ENCODE data around the gene KIF21A.

Gene KIF21A

DNA sequence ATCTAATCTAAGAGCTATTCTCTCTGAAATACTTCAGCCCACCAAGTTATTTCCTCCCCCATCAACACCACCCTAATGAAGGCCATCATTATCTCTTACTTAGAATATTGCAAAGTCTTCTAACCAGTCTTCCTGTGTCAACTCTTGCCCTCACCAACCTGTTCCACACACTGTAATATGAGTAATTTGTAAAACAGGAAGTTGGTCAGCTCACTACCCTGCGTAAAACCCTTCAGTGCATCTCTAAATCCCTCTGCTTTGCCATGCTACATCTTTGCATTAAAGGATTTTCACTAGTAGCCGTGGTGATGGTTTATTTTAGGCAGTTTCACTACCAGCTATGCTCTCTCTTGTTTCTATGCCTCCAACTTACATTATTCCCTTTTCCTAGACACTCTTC, 70.0 kb downstream of the KIF21A start:
- Histone ChIP-seq H4K20me1 (ENCODE audit: low read depth, low read length) (no peaks in the 10 kb centered on the region), H3K27ac (ENCODE audit: low read depth, low read length) (no peak overlapping the region), H3K9me2 (replicated peaks; ENCODE audit: insufficient read depth, low read length) (no peaks in the 10 kb centered on the region), H3K79me2 (ENCODE audit: insufficient read depth, low read length) (no peaks in the 10 kb centered on the region), H3K9ac (ENCODE audit: low read length) (no peak overlapping the region), H3K4me2 (ENCODE audit: low read depth, low read length, poor library complexity, severe bottlenecking) (no peak overlapping the region), H3K4me3 (ENCODE audit: insufficient read depth, low read length, poor library complexity, severe bottlenecking) (no peak overlapping the region), H3K36me3 (ENCODE audit: low read length) (no peaks in the 10 kb centered on the region), H3K27me3 (ENCODE audit: low read length) (no peaks in the 10 kb centered on the region), H2AFZ (ENCODE audit: low read depth, low read length, severe bottlenecking) (no peak overlapping the region), H3K9me3 (ENCODE audit: insufficient read depth, low read length) (no peaks in the 10 kb centered on the region), H3F3A (ENCODE audit: insufficient read depth) (no peaks in the 10 kb centered on the region)
- TF ChIP-seq CTCF (IDR thresholded peaks at IDR 0.05; ENCODE audit: insufficient read depth, low read length, poor library complexity, severe bottlenecking) (no peak), EZH2phosphoT487 (conservative IDR thresholded peaks at IDR 0.05; ENCODE audit: low read length) (no peak)

- no peaks in the 10 kb centered on the region for H3K9me2 ChIP-seq (replicated peaks; ENCODE audit: insufficient read depth, low read length)
- no peaks in the 10 kb centered on the region for H3K27me3 ChIP-seq (ENCODE audit: low read length)
- no peak overlapping the region for H3K4me3 ChIP-seq (ENCODE audit: insufficient read depth, low read length, poor library complexity, severe bottlenecking)
- TF ChIP-seq EZH2phosphoT487 (conservative IDR thresholded peaks at IDR 0.05; ENCODE audit: low read length), result no peak
- no peak overlapping the region for H3K4me2 ChIP-seq (ENCODE audit: low read depth, low read length, poor library complexity, severe bottlenecking)
- H3K27ac ChIP-seq (ENCODE audit: low read depth, low read length), result no peak overlapping the region
- H3K9me3 ChIP-seq (ENCODE audit: insufficient read depth, low read length), result no peaks in the 10 kb centered on the region
- H3K36me3 ChIP-seq (ENCODE audit: low read length), result no peaks in the 10 kb centered on the region
- no peaks in the 10 kb centered on the region for H4K20me1 ChIP-seq (ENCODE audit: low read depth, low read length)
- H3K9ac ChIP-seq (ENCODE audit: low read length), result no peak overlapping the region
- H2AFZ ChIP-seq (ENCODE audit: low read depth, low read length, severe bottlenecking), result no peak overlapping the region
- H3F3A ChIP-seq (ENCODE audit: insufficient read depth), result no peaks in the 10 kb centered on the region
- no peaks in the 10 kb centered on the region for H3K79me2 ChIP-seq (ENCODE audit: insufficient read depth, low read length)
These were observed 70.6 kb downstream of the KIF21A start for GRCh38 chr12:39372204-39372925.

DNA sequence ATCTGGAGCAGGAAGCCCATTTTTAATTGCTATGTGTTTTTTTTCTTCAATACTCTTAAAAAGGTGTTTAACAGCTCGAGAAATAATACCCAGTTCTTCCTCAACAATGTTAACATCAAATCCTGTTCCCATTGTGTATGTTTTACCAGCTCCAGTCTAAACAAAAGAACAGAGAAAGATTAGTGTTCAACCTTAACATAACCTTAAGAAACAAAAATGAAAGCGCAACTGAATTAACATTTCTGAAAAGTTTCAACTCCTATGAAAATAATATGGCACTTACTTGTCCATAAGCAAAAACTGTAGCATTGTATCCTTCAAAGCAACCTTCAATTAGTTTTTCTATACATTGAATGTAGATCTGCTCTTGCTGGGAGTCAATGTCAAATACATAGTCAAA, 73.2 kb downstream of the KIF21A start:
- Histone ChIP-seq H3K4me2 (ENCODE audit: low read depth, low read length, poor library complexity, severe bottlenecking) (no peak overlapping the region), H3K9me3 (ENCODE audit: insufficient read depth, low read length) (no peaks in the 10 kb centered on the region), H3F3A (ENCODE audit: insufficient read depth) (no peaks in the 10 kb centered on the region), H3K9me2 (replicated peaks; ENCODE audit: insufficient read depth, low read length) (no peaks in the 10 kb centered on the region), H3K4me3 (ENCODE audit: insufficient read depth, low read length, poor library complexity, severe bottlenecking) (no peak overlapping the region), H3K27ac (ENCODE audit: low read depth, low read length) (no peak overlapping the region), H3K36me3 (ENCODE audit: low read length) (no peaks in the 10 kb centered on the region), H3K79me2 (ENCODE audit: insufficient read depth, low read length) (no peaks in the 10 kb centered on the region), H3K9ac (ENCODE audit: low read length) (no peak overlapping the region), H4K20me1 (ENCODE audit: low read depth, low read length) (no peaks in the 10 kb centered on the region), H2AFZ (ENCODE audit: low read depth, low read length, severe bottlenecking) (no peak overlapping the region), H3K27me3 (ENCODE audit: low read length) (no peaks in the 10 kb centered on the region)
- TF ChIP-seq EZH2phosphoT487 (conservative IDR thresholded peaks at IDR 0.05; ENCODE audit: low read length), result no peak
- TF ChIP-seq CTCF (IDR thresholded peaks at IDR 0.05; ENCODE audit: insufficient read depth, low read length, poor library complexity, severe bottlenecking), result no peak

- H3K4me3 ChIP-seq (ENCODE audit: insufficient read depth, low read length, poor library complexity, severe bottlenecking), result no peak overlapping the region
- no peaks in the 10 kb centered on the region for H3K27me3 ChIP-seq (ENCODE audit: low read length)
- H4K20me1 ChIP-seq (ENCODE audit: low read depth, low read length), result no peaks in the 10 kb centered on the region
- H3K9me3 ChIP-seq (ENCODE audit: insufficient read depth, low read length), result no peaks in the 10 kb centered on the region
- no peak for TF ChIP-seq CTCF (IDR thresholded peaks at IDR 0.05; ENCODE audit: insufficient read depth, low read length, poor library complexity, severe bottlenecking)
- no peak for TF ChIP-seq EZH2phosphoT487 (conservative IDR thresholded peaks at IDR 0.05; ENCODE audit: low read length)
- no peaks in the 10 kb centered on the region for H3F3A ChIP-seq (ENCODE audit: insufficient read depth)
- no peaks in the 10 kb centered on the region for H3K9me2 ChIP-seq (replicated peaks; ENCODE audit: insufficient read depth, low read length)
- H3K9ac ChIP-seq (ENCODE audit: low read length), result no peak overlapping the region
- no peaks in the 10 kb centered on the region for H3K36me3 ChIP-seq (ENCODE audit: low read length)
- H2AFZ ChIP-seq (ENCODE audit: low read depth, low read length, severe bottlenecking), result no peak overlapping the region
- no peak overlapping the region for H3K4me2 ChIP-seq (ENCODE audit: low read depth, low read length, poor library complexity, severe bottlenecking)
- no peaks in the 10 kb centered on the region for H3K79me2 ChIP-seq (ENCODE audit: insufficient read depth, low read length)
- H3K27ac ChIP-seq (ENCODE audit: low read depth, low read length), result no peak overlapping the region
These were observed 74.0 kb downstream of the KIF21A start for GRCh38 chr12:39368891-39369290.

All from SU-DHL-6 (cell line).